Thyroid gland (tissue), 4 donors: ENCODE measurements around the gene FAM193A.

Experiments
- POLR2A ChIP-seq, 2 donors: fragments of 450-650 bp; IDR thresholded peaks; one replicate each; pipeline ENCODE4 v1.6.1; 2017; ENCODE audit warnings: antibody characterized with exemption in 2 of 2, mild to moderate bottlenecking in 2 of 2, moderate library complexity in 1 of 2
- TF ChIP-seq, protein P1 (sequence below), 6 experiments: fragments of 200-600 bp in 3 of 6; fragments of 450-650 bp in 3 of 6; sonication (generic) in 3 of 6; IDR thresholded peaks; one replicate each; pipeline ENCODE4 v1.5.1; 2016 to 2019; ENCODE audit warnings: antibody characterized with exemption in 6 of 6, mild to moderate bottlenecking in 2 of 6, inconsistent platforms in 1 of 6, moderate library complexity in 1 of 6

DNA sequence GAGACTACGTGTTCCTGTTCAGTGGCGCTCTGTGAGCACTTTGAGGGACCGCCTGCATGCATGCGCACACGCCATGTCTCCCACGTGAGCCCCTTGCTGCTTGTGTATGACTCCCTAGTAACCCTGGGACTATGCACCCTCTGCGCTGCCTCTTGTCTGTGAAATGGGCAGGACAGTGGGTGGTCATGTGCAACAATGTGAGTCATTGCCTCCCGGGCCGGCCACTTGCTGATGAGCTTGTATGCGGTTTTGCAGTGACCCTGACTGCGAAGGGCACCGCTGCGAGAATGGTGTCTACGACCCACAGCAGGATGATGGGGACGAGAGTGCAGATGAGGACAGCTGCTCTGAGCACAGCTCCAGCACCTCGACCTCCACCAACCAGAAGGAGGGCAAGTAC lies 158.2 kb downstream of the FAM193A start:
- TF ChIP-seq, protein P1, sequence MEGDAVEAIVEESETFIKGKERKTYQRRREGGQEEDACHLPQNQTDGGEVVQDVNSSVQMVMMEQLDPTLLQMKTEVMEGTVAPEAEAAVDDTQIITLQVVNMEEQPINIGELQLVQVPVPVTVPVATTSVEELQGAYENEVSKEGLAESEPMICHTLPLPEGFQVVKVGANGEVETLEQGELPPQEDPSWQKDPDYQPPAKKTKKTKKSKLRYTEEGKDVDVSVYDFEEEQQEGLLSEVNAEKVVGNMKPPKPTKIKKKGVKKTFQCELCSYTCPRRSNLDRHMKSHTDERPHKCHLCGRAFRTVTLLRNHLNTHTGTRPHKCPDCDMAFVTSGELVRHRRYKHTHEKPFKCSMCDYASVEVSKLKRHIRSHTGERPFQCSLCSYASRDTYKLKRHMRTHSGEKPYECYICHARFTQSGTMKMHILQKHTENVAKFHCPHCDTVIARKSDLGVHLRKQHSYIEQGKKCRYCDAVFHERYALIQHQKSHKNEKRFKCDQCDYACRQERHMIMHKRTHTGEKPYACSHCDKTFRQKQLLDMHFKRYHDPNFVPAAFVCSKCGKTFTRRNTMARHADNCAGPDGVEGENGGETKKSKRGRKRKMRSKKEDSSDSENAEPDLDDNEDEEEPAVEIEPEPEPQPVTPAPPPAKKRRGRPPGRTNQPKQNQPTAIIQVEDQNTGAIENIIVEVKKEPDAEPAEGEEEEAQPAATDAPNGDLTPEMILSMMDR (IDR thresholded peaks at IDR 0.05) = no peak
- no peak for TF ChIP-seq POLR2A (IDR thresholded peaks at IDR 0.05)
